DLD1 (cell line): ENCODE measurements around the gene NUDCD3.

Experiments
- in situ Hi-C: cut with HindIII; loops from 2 replicates; pipeline ENCODE4 v1.10.0; 2017; ENCODE audit warnings: low sequenced_read_pairs

NUDCD3 gene

GRCh38 chr7:44372560-44373417 is 117.7 kb downstream of the NUDCD3 start:
- in situ Hi-C loops, result no loop called here

DNA sequence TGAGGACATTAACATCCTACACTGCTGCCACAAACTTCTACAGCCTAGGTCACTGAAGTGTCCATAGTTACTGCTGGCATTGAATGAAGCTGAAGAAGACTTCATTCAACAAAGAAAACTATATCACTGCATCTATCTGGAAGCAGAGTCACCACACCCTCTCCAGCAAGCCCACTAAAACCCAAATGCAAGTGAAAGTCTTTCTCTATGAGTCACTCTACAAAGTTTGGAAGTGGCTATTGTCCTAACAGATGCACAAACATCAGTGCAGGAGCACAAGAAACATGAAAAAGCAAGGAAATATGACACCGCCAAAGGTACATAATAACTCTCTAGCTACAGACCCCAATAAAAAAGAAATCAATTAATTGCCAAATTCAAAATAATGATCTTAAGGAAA is 121.6 kb downstream of the NUDCD3 start:
- in situ Hi-C loops, result no loop called here

- in situ Hi-C loops, result no loop called here
Measured at GRCh38 chr7:44368455-44368854, 122.0 kb downstream of the NUDCD3 start.

DNA sequence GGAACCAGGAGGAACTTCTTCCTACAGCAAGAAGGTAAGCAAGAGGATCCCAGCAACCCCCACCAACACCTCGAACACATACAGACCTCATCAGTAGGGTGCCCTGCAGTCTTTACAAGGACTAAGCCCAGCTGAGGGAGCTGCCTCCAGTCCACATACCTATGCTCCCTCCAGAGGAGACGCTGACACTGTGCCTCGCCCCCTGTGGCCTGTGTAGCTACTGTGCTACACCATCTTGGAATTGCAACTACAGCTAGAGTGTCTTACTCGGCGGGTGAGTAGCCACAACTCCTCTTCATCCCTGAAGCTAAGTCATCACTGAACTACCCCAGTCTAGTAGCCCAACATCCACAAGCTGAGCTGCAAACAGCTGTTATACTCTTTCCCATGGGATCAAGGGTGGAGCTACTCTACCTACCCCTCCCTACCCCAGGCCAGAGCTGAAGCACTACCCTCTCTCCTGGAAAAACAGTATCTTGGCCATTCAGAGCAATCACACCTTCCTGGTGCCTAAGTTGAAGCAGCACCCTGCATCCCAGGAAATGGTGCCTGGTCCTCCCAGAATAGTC is 122.9 kb downstream of the NUDCD3 start:
- in situ Hi-C loops, result no loop called here

GRCh38 chr7:44366986-44367385 is 123.5 kb downstream of the NUDCD3 start:
- in situ Hi-C loops, result no loop called here

DNA sequence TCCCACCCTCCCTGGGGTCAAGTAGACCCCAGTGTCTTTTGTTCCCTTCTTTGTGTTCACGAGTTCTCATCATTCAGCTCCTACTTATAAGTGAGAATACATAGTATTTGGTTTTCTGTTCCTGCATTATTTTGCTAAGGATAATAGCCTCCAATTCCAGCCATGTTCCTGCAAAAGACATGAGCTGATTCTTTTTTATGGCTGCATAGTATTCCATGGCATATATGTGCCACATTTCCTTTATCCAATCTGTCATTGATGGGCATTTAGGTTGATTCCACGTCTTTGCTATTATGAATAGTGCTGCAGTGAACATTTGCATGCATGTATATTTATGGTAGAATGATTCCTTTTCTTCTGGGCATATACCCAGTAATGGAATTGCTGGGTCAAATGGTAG is 136.8 kb downstream of the NUDCD3 start:
- in situ Hi-C loops, result no loop called here

DNA sequence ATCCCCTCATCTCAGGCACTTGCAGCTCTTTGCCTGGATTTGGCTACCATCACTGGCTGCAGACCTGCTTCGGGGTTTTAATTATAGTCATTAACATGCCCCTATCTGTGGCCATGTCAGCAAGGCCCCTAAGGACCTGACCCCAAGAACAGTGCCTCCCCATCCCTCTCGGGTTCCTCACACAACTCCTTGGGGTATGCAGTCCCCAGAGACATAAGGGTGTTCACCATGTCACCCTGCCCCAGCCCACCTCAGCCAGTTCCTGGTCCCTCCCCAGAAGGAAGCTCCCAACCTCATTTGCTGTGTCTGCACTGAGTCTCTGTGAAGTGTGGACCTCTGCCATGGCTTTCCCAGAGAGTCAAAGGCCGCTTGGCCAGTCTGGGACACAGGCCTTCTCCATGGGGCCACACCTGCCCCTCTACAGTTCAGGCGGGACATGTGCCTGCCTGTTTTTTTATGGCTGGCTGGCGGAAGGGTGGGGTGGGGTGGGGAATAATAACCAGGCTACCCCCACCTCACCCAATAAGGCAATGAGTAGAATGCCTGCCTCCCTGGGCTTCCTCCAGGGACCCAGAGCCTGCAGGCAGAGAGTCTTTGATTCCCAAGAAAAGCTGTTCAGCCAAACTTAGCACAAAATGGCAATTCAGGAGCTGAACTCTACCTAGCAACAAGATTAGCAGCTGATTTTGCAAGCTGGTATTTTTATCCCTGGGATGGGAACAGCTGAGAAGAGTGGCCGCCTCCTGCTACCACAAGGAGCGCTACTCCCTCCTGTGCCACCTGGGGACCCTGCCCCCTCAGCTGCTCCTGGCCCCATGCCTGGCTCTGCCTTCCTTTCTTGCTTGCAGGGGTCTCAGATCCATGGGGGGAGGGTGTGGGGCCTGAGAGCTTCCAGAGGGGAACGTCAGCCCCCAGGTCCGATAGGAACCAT is 141.3 kb downstream of the NUDCD3 start:
- in situ Hi-C loops, result no loop called here

DNA sequence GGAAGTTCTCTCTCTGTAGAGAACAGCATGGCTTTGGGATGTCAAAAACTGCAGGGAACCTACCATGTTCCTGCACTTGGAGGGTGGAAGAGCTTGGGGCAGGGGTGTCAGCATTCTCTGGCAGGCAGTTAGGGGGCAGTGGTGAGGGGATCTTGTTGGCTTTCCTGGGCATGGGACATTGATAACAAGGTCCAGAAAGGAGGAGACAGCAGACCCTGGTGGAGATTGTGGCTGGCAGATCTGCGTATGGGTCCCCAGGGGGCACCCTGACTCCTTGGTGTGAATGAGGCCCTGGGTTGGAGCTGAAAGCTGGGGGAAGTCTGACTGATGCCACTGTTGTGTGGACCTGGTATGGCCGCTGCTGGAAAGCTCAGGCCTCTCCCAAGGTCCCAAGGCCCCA is 142.2 kb downstream of the NUDCD3 start:
- in situ Hi-C loops, result no loop called here

GRCh38 chr7:44347546-44348114 is 142.8 kb downstream of the NUDCD3 start:
- in situ Hi-C loops, result no loop called here

DNA sequence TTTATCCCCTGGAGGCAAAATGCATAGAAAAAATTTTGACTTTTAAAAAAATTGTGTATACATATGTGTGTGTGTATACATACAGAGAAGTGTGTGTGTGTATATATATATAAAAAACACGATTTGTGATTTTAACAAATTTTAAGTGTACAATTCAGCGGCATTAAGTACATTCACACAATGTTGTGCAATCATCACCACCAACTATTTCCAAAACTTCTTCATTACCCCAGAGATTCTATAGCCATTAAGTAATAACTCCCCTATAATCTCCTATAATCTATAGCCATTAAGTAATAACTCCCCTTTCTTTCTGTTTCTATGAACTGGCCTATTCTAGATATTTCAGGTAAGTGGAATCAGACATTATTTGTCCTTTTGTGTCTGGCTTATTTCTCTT is 144.4 kb downstream of the NUDCD3 start:
- in situ Hi-C loops, result no loop called here

DNA sequence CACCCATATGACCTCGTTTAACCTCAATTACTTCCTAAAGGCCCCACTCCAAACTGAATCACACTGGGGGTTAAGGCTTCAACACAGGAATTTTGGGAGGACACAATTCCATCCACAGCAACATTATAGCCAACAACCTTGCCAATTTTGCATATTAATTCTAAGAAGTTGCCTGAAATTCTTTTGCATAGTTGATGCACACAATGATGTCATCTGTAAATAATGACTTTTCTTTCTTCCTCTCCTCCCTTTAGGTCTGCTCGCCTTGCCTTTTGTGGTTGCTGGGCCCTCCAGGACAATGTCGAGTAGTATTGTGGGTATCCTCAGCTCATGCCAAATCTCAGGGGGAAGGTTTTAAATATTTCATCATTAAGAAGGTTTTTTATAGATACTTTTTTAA is 149.1 kb downstream of the NUDCD3 start:
- in situ Hi-C loops, result no loop called here

DNA sequence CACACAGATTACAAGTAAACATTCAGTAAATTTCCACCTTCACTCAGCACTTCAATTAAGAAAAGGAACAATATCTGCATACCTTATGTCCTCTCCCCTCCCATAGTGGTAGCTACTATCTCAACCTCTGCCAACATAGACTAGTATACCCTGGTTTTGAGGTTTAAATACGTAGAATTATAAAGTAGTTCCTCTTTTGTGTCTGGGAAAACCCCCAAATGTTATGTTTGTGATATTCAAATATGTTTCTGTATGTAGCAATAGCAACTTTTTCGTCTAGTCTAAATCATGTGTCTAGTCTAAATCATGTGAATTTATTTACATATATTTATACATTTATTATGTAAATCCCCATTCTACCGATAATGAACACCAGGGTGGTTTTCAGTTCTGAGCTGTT is 151.9 kb downstream of the NUDCD3 start:
- in situ Hi-C loops, result no loop called here

DNA sequence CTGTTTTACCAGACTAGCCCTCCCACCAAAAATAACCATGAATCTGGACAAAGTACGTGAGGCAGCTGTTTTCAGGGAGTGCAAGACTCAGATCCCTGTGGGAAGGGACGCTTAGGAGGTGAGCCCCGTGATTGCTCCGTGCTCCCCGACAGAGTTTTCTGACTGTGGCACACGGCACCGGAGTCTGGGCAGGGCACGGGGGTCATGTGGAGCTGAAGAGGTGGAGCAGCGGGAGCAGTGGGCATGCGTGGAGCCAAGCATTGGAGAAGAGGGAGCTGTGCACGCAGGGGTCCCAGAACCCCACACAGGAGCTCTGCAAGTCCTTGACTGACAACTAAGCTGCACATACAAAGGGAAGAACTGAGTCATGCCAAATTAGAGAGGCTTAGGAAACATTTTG is 154.0 kb downstream of the NUDCD3 start:
- in situ Hi-C loops, result no loop called here

DNA sequence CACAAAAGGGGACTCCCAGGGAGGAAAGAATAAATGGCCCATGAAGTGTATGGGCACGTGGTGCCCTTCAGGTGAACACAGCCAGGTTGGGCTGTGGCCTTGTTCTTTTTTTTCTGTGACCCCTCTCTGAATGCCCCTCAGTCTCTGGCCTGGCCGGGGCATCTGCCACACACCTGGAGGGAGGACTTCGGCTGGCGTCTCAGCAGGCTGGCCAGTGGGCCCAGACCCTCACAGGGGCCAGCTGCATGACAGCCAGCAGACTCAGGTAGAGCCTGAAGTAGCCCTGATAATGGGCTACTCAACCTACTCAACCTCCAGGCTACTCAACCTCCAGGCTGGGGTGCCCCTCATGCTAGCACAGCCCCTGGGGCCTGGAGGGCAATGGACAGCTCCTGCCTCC is 155.3 kb downstream of the NUDCD3 start:
- in situ Hi-C loops, result no loop called here

DNA sequence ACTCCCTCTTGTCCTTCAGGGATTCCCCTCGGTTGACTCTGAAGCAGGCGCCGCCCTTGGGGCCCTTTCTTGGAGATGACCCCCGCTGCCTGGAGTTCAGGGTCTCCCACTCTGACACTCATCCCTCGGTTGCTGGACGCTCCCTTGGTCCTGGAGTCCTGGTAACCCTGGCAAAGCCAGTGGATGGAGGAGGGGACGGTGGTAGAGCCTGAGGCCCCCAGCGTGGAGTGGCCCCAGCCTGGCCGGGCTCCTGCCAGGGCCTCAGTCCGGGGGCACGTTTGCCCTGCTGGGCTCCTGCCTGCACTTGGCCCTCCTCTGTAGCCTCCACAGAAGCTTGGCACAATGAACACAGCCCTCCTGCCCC is 155.7 kb downstream of the NUDCD3 start:
- in situ Hi-C loops, result no loop called here

- in situ Hi-C loops, result no loop called here
Measured at GRCh38 chr7:44333911-44334733, 156.3 kb downstream of the NUDCD3 start.

- in situ Hi-C loops, result no loop called here
Measured at GRCh38 chr7:44331682-44332081, 158.8 kb downstream of the NUDCD3 start.

- in situ Hi-C loops, result no loop called here
Measured at GRCh38 chr7:44330331-44330730, 160.1 kb downstream of the NUDCD3 start.

GRCh38 chr7:44329888-44330287 is 160.6 kb downstream of the NUDCD3 start:
- in situ Hi-C loops, result no loop called here
